ENCODE measurements around the gene CLCN6.

The CLCN6 gene

DNA sequence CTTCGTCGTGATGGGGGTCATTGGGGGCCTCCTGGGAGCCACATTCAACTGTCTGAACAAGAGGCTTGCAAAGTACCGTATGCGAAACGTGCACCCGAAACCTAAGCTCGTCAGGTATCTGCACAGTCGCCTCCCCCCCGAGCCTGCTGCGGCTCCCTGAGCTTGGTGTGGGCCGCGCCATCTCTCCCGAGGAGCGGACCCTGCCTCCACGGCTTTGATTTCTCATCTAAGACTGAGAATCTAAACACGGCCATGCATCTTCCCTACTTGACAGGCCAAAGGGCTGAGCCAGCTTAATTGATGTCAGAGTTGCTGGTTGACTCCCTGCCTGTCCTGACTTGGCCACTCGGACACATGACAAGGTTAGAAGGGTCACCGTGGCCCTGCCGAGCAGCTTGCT lies 22.5 kb downstream of the CLCN6 start:
- DNase-seq (ENCODE audit: low spot score), result no peak

- DNase-seq (ENCODE audit: low spot score), result no peak
Measured at GRCh38 chr1:11831945-11832725, 26.1 kb downstream of the CLCN6 start.

- DNase-seq (ENCODE audit: low spot score), result no peak
Measured at GRCh38 chr1:11833497-11833896, 27.5 kb downstream of the CLCN6 start.

DNA sequence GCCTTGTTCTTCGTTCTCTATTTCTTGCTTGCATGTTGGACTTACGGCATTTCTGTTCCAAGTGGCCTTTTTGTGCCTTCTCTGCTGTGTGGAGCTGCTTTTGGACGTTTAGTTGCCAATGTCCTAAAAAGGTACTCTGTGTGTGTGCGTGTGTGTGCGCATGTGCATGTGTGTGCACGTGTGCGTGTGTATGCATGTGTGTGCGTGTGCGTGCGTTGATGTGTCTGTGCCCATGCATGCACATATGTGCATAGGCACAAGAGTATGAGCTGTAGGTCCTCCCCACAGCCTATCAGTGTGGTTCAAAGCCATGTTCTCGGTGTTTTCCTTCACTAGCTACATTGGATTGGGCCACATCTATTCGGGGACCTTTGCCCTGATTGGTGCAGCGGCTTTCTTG lies 27.9 kb downstream of the CLCN6 start:
- no peak for DNase-seq (ENCODE audit: low spot score)

- DNase-seq (ENCODE audit: low spot score), result no peak
Measured at GRCh38 chr1:11835441-11836225, 29.6 kb downstream of the CLCN6 start.

- no peak for DNase-seq (ENCODE audit: low spot score)
Measured at GRCh38 chr1:11836955-11837766, 31.2 kb downstream of the CLCN6 start.

DNA sequence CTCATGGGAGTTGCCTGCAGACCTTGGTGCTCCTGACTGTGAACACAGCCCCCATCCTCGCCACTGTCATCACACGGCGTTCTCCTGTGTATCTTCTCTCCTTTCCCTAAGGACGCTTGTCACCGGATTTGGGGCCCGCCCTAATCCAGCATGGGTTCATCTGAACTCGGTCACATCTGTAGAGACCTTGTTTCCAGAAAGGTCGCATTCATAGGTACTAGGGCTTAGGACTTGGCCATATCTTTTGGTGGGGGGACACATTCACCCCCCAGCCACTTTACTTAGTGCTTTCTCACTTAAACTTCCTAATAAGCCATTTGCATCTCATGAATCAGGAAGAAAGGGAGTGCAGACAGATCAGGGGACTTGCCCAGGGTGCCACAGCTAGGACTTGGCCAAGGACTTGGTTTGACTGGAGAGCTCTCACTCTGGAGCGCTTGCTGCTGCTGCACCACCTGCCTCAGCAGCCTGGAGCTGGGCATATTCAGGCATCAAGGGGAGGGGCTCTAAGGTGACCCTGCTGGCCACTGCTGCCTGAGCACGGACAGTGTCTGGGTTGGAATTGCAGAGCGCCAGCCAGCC lies 31.9 kb downstream of the CLCN6 start:
- no peak for DNase-seq (ENCODE audit: low spot score)

DNA sequence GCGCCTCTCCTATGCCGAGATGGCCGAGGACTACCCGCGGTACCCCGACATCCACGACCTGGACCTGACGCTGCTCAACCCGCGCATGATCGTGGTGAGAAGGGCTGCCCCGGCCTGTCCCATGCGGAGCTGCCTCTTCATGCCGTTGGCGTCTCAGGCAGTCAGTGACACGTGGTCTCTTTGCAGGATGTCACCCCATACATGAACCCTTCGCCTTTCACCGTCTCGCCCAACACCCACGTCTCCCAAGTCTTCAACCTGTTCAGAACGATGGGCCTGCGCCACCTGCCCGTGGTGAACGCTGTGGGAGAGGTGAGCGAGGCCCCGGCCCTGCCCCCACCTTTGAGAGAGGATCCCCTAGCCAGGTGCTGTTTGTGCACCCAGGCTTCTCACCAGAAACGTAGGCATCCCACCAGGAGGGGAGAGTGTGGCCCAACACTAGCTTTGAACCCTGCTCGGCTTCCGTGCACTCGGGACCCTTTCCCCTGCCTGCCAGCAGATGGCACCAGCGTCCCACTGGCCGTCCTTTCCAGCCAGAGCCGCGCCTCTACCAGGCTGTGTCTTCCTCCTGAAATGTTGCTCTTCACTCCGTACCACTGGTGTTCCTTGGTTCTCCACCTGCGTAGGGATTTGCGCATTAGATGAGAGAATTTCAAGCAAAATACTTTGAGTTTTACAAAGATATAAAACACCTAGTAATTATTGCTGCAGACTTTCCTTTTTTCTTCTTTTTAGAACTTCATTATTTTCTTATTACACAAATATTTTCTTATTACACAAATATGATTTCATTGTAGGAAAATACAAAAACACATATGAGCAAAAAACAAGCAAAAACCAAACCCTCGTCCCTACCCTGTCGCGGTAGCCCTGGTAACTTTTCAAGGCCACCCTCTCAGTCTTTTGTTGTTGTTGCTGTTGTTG lies 32.6 kb downstream of the CLCN6 start:
- DNase-seq (ENCODE audit: low spot score), result peak; percentile 85

DNA sequence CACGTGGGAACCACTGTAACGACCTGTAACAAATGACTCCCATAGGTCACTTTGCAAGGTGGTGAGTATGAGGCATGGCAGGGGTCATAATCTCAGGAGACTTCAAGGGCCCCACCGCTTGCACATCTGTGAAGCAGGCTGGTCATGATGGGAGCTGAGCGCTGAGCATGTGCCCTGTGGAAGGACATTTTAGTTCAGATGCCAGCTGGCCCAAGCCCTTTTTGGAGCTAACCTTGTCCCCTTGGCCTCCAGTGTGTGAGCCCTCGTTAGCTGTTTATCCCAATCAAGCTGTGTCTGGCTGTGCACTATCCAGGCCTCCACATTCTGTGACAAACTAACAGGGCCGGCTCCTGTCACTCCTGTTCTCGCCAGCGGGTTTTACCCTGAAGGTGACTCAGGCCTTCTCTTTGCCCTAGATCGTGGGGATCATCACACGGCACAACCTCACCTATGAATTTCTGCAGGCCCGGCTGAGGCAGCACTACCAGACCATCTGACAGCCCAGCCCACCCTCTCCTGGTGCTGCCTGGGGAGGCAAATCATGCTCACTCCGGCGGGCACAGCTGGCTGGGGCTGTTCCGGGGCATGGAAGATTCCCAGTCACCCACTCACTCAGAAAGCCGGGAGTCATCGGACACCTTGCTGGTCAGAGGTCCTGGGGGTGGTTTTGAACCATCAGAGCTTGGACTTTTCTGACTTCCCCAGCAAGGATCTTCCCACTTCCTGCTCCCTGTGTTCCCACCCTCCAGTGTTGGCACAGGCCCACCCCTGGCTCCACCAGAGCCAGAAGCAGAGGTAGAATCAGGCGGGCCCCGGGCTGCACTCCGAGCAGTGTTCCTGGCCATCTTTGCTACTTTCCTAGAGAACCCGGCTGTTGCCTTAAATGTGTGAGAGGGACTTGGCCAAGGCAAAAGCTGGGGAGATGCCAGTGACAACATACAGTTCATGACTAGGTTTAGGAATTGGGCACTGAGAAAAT lies 34.0 kb downstream of the CLCN6 start:
- no peak for DNase-seq (ENCODE audit: low spot score)

- peak; percentile 77 for DNase-seq (ENCODE audit: low spot score)
Measured at GRCh38 chr1:11841245-11842153, 35.5 kb downstream of the CLCN6 start.

DNA sequence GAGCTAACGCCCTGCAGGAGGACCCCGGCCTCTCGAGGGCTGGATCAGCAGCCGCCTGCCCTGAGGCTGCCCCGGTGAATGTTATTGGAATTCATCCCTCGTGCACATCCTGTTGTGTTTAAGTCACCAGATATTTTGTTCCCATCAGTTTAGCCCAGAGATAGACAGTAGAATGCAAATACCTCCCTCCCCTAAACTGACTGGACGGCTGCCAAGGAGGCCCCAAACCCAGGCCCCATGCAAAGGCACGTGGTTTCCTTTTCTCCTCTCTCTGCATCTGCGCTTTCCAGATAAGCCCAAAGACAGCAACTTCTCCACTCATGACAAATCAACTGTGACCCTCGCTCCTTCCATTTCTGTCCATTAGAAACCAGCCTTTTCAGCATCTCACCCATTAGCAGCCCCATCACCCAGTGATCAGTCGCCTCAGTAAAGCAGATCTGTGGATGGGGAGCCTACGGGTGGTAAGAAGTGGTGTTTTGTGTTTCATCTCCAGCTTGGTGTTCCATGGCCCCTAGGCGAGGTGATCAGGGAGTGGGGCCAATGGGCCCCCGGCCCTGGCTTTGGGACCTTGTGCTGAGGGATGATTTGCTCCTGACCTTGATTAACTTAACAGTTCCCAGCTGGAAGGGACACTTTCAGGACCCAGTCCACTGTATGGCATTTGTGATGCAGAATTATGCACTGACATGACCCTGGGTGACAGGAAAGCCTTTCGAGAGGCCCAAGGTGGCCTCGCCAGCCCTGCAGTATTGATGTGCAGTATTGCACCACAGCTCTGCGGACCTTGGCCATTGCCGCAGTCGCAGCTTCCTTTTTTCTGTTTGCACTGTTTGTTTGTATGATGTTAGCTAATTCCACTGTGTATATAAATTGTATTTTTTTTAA lies 36.4 kb downstream of the CLCN6 start:
- DNase-seq (ENCODE audit: low spot score), result peak; percentile 95

GRCh38 chr1:11845641-11846335 lies 39.8 kb downstream of the CLCN6 start:
- peak; percentile 84 for DNase-seq (ENCODE audit: low spot score)

- DNase-seq (ENCODE audit: low spot score), result peak; percentile 93
Measured at GRCh38 chr1:11847667-11848372, 41.8 kb downstream of the CLCN6 start, which contains the start of gene NPPA. Gene NPPA, minus strand, starts transcription at chr1:11847783. Its CDS starts 99 bp downstream, at chr1:11847684.

DNA sequence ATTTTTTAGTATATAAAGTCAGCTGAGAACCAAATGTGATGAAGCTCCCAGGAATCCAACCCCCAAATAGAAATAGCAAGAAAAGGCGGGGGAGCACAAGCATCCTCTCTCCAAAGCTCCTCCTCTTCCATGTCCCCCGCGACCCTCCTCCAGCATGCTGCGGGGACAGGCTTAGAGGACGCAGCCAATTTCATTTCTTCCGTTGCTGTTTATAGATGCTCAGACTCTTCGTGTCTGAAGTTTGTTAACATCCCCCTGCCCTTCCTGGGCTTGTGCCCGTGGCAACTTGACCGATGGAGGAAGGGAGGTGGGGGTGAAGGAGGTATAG lies 42.3 kb downstream of the CLCN6 start:
- no peak for DNase-seq (ENCODE audit: low spot score)

DNA sequence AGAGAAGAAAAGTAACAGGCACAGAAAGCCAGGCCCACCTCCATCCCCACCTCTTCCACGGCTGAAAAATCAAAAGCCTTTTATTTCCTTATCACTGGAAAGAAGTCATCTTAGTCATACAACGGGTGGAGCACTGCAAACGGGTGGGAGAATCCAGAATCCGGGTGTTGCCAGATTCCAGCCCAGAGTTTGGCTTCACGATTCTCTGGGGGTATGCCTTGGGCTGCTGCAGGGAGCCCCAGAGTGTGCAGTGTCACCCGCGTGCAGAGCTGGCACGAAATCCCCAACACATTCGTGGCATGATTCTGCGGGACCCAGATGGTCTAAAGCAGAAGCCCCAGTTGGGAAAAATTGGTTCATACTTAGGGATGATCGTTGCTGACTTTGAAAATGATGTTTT lies 44.2 kb downstream of the CLCN6 start:
- no peak for DNase-seq (ENCODE audit: low spot score)

- peak; percentile 91 for DNase-seq (ENCODE audit: low spot score)
Measured at GRCh38 chr1:11851180-11851579, 45.2 kb downstream of the CLCN6 start.

GRCh38 chr1:11854519-11854918 lies 48.5 kb downstream of the CLCN6 start:
- DNase-seq (ENCODE audit: low spot score), result no peak

Data from NAMALWA (cell line).